K562 (cell line): ENCODE measurements around the gene UBXN10. TPM values are rescaled to one million over a fixed set of nuclear protein-coding genes. Genes with fewer than 3 reads are reported as not detected.

ENCODE experiments used
- ARNT ChIP-seq, 2 experiments: fragments of 450-650 bp; IDR thresholded peaks; 2 replicates each; pipeline ENCODE4 v1.6.1; 2016; ENCODE audit warnings: mild to moderate bottlenecking in 1 of 2
- CBX1 ChIP-seq: sonication (generic); IDR thresholded peaks from 2 replicates; pipeline ENCODE4 v1.6.1; 2016; ENCODE audit warnings: antibody characterized with exemption, low read depth, mild to moderate bottlenecking
- CHD2 ChIP-seq: IDR thresholded peaks from 2 replicates; pipeline ENCODE4 v1.6.1; 2011; ENCODE audit warnings: low read depth, low read length
- CREB1 ChIP-seq, 2 experiments: sonication (generic) in 1 of 2; formaldehyde crosslinking in 1 of 2; IDR thresholded peaks; 2 replicates each; pipeline versions ENCODE4 v1.6.1 to v1.8.0; 2012 to 2022; ENCODE audit warnings: inconsistent platforms in 1 of 2, mild to moderate bottlenecking in 1 of 2, missing genetic modification reagents in 1 of 2, moderate library complexity in 1 of 2
- DLX4 ChIP-seq: fragments of 250-450 bp; sonication (Bioruptor Pico); IDR thresholded peaks from 2 replicates; pipeline ENCODE4 v1.6.1; 2021; ENCODE audit warnings: mild to moderate bottlenecking
- E2F1 ChIP-seq: sonication (generic); formaldehyde crosslinking; IDR thresholded peaks from 2 replicates; pipeline ENCODE4 v1.8.1; 2023; ENCODE audit warnings: mild to moderate bottlenecking, missing genetic modification reagents, moderate library complexity
- ETV6 ChIP-seq, 3 experiments: fragments of 150-350 bp in 1 of 3; sonication (generic) in 1 of 3; formaldehyde crosslinking in 1 of 3; IDR thresholded peaks; 2 replicates each; pipeline versions ENCODE4 v1.6.1 to v1.8.0; 2014 to 2022; ENCODE audit warnings: borderline replicate concordance in 2 of 3, low read depth in 2 of 3, antibody characterized with exemption in 1 of 3, low read length in 1 of 3, mild to moderate bottlenecking in 1 of 3, missing genetic modification reagents in 1 of 3
- HCFC1 ChIP-seq: IDR thresholded peaks from 2 replicates; pipeline ENCODE4 v1.6.1; 2012; ENCODE audit warnings: low read depth, low read length, improper control_type of control experiment
- LEF1 ChIP-seq: fragments of 450-650 bp; IDR thresholded peaks from 2 replicates; pipeline ENCODE4 v1.6.1; 2016; ENCODE audit warnings: mild to moderate bottlenecking
- MBD2 ChIP-seq: sonication (generic); IDR thresholded peaks from 2 replicates; pipeline ENCODE4 v1.6.1; 2016; ENCODE audit warnings: low read depth, borderline replicate concordance
- MED1 ChIP-seq: sonication (generic); formaldehyde crosslinking; IDR thresholded peaks from 2 replicates; pipeline ENCODE4 v1.8.1; 2023; ENCODE audit warnings: missing genetic modification reagents, borderline replicate concordance
- MYC ChIP-seq, 2 experiments: fragments of 250-450 bp in 1 of 2; sonication (Bioruptor Pico) in 1 of 2; IDR thresholded peaks; 2 replicates each; pipeline versions ENCODE4 v1.5.1 to v1.6.1; 2012 to 2021; ENCODE audit warnings: low read depth in 2 of 2, borderline replicate concordance in 1 of 2, improper control_type of control experiment in 1 of 2, low read length in 1 of 2, mild to moderate bottlenecking in 1 of 2, moderate library complexity in 1 of 2
- NCOR1 ChIP-seq: fragments of 450-650 bp; IDR thresholded peaks from 2 replicates; pipeline ENCODE4 v1.6.1; 2016; ENCODE audit warnings: mild to moderate bottlenecking, moderate library complexity
- POLR2A ChIP-seq: fragments of 450-650 bp; conservative IDR thresholded peaks from 2 replicates; pipeline ENCODE4 v1.6.1; 2016
- RBFOX2 ChIP-seq: fragments of 200-400 bp; formaldehyde crosslinking; IDR thresholded peaks from 2 replicates; pipeline ENCODE4 v1.6.1; 2017; ENCODE audit warnings: low read depth, mild to moderate bottlenecking, low read length, moderate library complexity
- RFX1 ChIP-seq: fragments of 450-650 bp; IDR thresholded peaks from 2 replicates; pipeline ENCODE4 v1.6.1; 2016; ENCODE audit warnings: mild to moderate bottlenecking, moderate library complexity
- SIN3A ChIP-seq, 2 experiments: fragments of 150-350 bp in 1 of 2; IDR thresholded peaks; 2 replicates each; pipeline ENCODE4 v1.6.1; 2011 to 2016; ENCODE audit warnings: borderline replicate concordance in 2 of 2, low read depth in 2 of 2, low read length in 2 of 2, mild to moderate bottlenecking in 2 of 2, moderate library complexity in 2 of 2; ENCODE audit not compliant: control insufficient read depth in 1 of 2
- SP2 ChIP-seq: IDR thresholded peaks from 2 replicates; pipeline ENCODE4 v1.6.1; 2011; ENCODE audit warnings: mild to moderate bottlenecking, low read depth, low read length, moderate library complexity; ENCODE audit not compliant: poor library complexity, severe bottlenecking; ENCODE audit errors: extremely low read depth
- TAF1 ChIP-seq: IDR thresholded peaks from 2 replicates; pipeline ENCODE4 v1.6.1; 2011; ENCODE audit warnings: mild to moderate bottlenecking, low read length, moderate library complexity; ENCODE audit not compliant: insufficient read depth, control insufficient read depth, severe bottlenecking; ENCODE audit errors: extremely low read depth
- XRCC3 ChIP-seq: fragments of 450-650 bp; IDR thresholded peaks from 2 replicates; pipeline ENCODE4 v1.6.1; 2017; ENCODE audit warnings: mild to moderate bottlenecking, moderate library complexity
- ZKSCAN1 ChIP-seq: fragments of 150-350 bp; IDR thresholded peaks from 2 replicates; pipeline ENCODE4 v1.6.1; 2016; ENCODE audit warnings: low read depth, low read length
- ZKSCAN3 ChIP-seq: fragments of 250-450 bp; sonication (Bioruptor Pico); IDR thresholded peaks from 2 replicates; pipeline ENCODE4 v1.4.0; 2020
- ZNF639 ChIP-seq, 2 experiments: fragments of 200-800 bp in 1 of 2; sonication (Bioruptor generic) in 1 of 2; sonication (generic) in 1 of 2; formaldehyde crosslinking in 1 of 2; IDR thresholded peaks in 1 of 2; conservative IDR thresholded peaks in 1 of 2; 2 replicates each; pipeline versions ENCODE4 v1.5.0 to v1.6.1; 2016 to 2020; ENCODE audit warnings: missing compliant biosample characterization in 1 of 2, missing genetic modification characterization in 1 of 2, missing genetic modification reagents in 1 of 2
- polyA plus RNA-seq, 8 experiments: library from polyadenylated mRNA; depleted of rRNA in 4 of 8; stranded (reverse) in 5 of 8; unstranded in 3 of 8; fragments of >200 nt; fragmentation: Nextera tagmentation in 2 of 8; fragmentation: Illumina TruSeq in 1 of 8; extraction: Ambion mirVana in 2 of 8; extraction: Trizol in 1 of 8; gene quantifications; 2 replicates each; pipeline versions ENCODE4 v1.2.1 to v1.2.3, GENCODE V29; 2011 to 2014; ENCODE audit warnings: inconsistent platforms in 1 of 8, missing spikeins in 1 of 8
- total RNA-seq, 7 experiments: library from RNA; depleted of rRNA in 6 of 7; stranded (reverse); fragments of >200 nt in 6 of 7; fragmentation: Illumina TruSeq in 2 of 7; extraction: Trizol in 2 of 7; gene quantifications; 2 replicates each; pipeline versions ENCODE4 v1.2.1 to v1.2.3, GENCODE V29; 2011 to 2021; ENCODE audit warnings: low replicate concordance in 1 of 7

UBXN10 gene
- total and polyA plus RNA-seq, 9 of the 15 experiments (the other 6 are each of a cell fraction or from before 2014, with no cell fraction given), result 10.7 to 17.7 (median 13.6) TPM

GRCh38 chr1:20185834-20186782, at the start of gene UBXN10, which contains the start of gene PLA2G2C (continued):
- TF ChIP-seq ARNT (IDR thresholded peaks at IDR 0.05), result peak in 1 of 2 experiments; percentile 69; a peak in 1 of 4 replicates
- TF ChIP-seq RBFOX2, result peak; percentile 97
- TF ChIP-seq NCOR1, result peak; percentile 10; the same call in 1 of the 2 replicates
- peak; percentile 59; the same call in 1 of the 2 replicates for TF ChIP-seq POLR2A
- TF ChIP-seq XRCC3, result no peak
- TF ChIP-seq MBD2, result no peak
- TF ChIP-seq ZKSCAN1, result 0 out of 2 replicates have a peak, but pooled peaks have one; percentile 8
- peak in 1 of 2 experiments; percentile 13; a peak in 1 of 4 replicates for TF ChIP-seq ZNF639 (CRISPR knock-in tag; conservative IDR thresholded peaks at IDR 0.05 in 1 of 2, IDR thresholded peaks at IDR 0.05 in 1 of 2)
- peak; percentile 70 for TF ChIP-seq MYC (IDR thresholded peaks at IDR 0.05; ENCODE audit: low read depth, low read length)
- peak; percentile 49; the same call in 1 of the 2 replicates for TF ChIP-seq MYC (CRISPR knock-in tag; IDR thresholded peaks at IDR 0.05; ENCODE audit: borderline replicate concordance, low read depth)
- peak; percentile 90 for TF ChIP-seq RFX1
- TF ChIP-seq CHD2, result peak; percentile 73
- TF ChIP-seq SP2, result peak; percentile 18
- TF ChIP-seq ZKSCAN3 (CRISPR knock-in tag), result no peak
- 0 out of 2 replicates have a peak, but pooled peaks have one; percentile 55 for TF ChIP-seq MED1 (CRISPR knock-in tag)
- 0 out of 2 replicates have a peak, but pooled peaks have one; percentile 20 for TF ChIP-seq CREB1 (IDR thresholded peaks at IDR 0.05)
- TF ChIP-seq CREB1 (CRISPR knock-in tag; IDR thresholded peaks at IDR 0.05), result no peak
- TF ChIP-seq TAF1, result peak; percentile 52
- 0 out of 4 replicates have a peak, but pooled peaks of 1 of the 2 experiments have one; percentile 10 for TF ChIP-seq ETV6 (IDR thresholded peaks at IDR 0.05; ENCODE audit: borderline replicate concordance in 1 of 2, low read depth in 2 of 2, low read length in 1 of 2)
- no peak for TF ChIP-seq ETV6 (CRISPR knock-in tag; IDR thresholded peaks at IDR 0.05; ENCODE audit: borderline replicate concordance)
- no peak; the same call in 1 of the 2 replicates for TF ChIP-seq CBX1
- TF ChIP-seq HCFC1, result peak; percentile 45; the same call in 1 of the 2 replicates
- TF ChIP-seq E2F1 (CRISPR knock-in tag), result no peak
- TF ChIP-seq DLX4 (CRISPR knock-in tag), result no peak
- peak; percentile 89; the same call in 1 of the 2 replicates for TF ChIP-seq LEF1
- peak; percentile 96 to 98 for TF ChIP-seq SIN3A (IDR thresholded peaks at IDR 0.05; ENCODE audit: borderline replicate concordance in 2 of 2, control insufficient read depth in 1 of 2, low read depth in 2 of 2, low read length in 2 of 2)
